ENCODE data around the gene TPD52L1. TPM values are rescaled to one million over a fixed set of nuclear protein-coding genes. Genes with fewer than 3 reads are reported as not detected.
A peak's percentile ranks its signal among the peaks of the same experiment; 100 is the strongest.

Gene TPD52L1
- total and polyA plus RNA-seq, 2 of the 4 experiments (the other 2 are of a cell fraction): 10.2 to 13.5 TPM

GRCh38 chr6:125154118-125154760 is 666 bp downstream of the TPD52L1 start:
- WGBS, 2 experiments (ENCODE audit: extremely low coverage in 2 of 2, insufficient read length in 1 of 2): 8% methylated on average over 20 of the region's 50 CpGs; no CpG with 5 or more reads in 1 of the 2 experiments
- CTCF ChIA-PET: interaction anchor here (0.5 to 1.4 kb wide), 4 partner anchors 15 to 283 kb away, joined by 3 to 4 read pairs (median 3); no protein-coding TSS in a partner anchor

More at GRCh38 chr6:125154118-125154760, 666 bp downstream of the TPD52L1 start:
- Histone ChIP-seq H3K79me1 (ENCODE audit: low read depth in 1 of 2, low read length in 2 of 2) (no peaks in the 10 kb centered on the region), H2AK9ac (replicated peaks; ENCODE audit: low read depth, low read length, poor library complexity) (peak overlapping the region; percentile 57), H3K4me3 (ENCODE audit: insufficient read depth, low read depth, low read length) (peak overlapping the region; percentile 59), H4K20me1 (ENCODE audit: insufficient read depth, low read length) (no peaks in the 10 kb centered on the region), H4K8ac (ENCODE audit: low read depth in 2 of 2, low read length in 2 of 2) (no peak overlapping the region), H2AFZ (replicated peaks; ENCODE audit: low read length, poor library complexity) (peak overlapping the region; percentile 90), H2BK15ac (ENCODE audit: low read depth, low read length) (no peak overlapping the region), H3K9ac (ENCODE audit: low read depth, low read length) (peak overlapping the region; percentile 50), H3K9me3 (ENCODE audit: control insufficient read depth, insufficient read depth, low read length) (no peaks in the 10 kb centered on the region), H3K14ac (replicated peaks; ENCODE audit: low read depth, low read length) (no peak overlapping the region), H3K9me1 (ENCODE audit: insufficient read depth, low read length) (peaks cover 2% of the 10 kb centered on the region), H3K56ac (ENCODE audit: extremely low read depth, insufficient read depth, low read length) (no peak overlapping the region), H2BK20ac (ENCODE audit: low read depth, low read length) (no peak overlapping the region), H4K91ac (ENCODE audit: insufficient read depth, low read depth, low read length) (no peak overlapping the region), H3K23ac (ENCODE audit: low read depth, low read length) (no peak overlapping the region; the same call in 1 of the 2 replicates), H2BK120ac (ENCODE audit: low read depth, low read length) (no peak overlapping the region), H3K4me2 (ENCODE audit: low read depth, low read length) (peak overlapping the region; percentile 94), H3K4ac (ENCODE audit: low read depth, low read length) (no peak overlapping the region), H2BK5ac (ENCODE audit: low read depth, low read length, poor library complexity, severe bottlenecking) (no peak overlapping the region), H4K5ac (ENCODE audit: low read depth, low read length) (peak overlapping the region; percentile 13), H2AK5ac (ENCODE audit: low read depth, low read length) (no peak overlapping the region), H3K27me3 (ENCODE audit: control insufficient read depth, insufficient read depth, low read length) (no peaks in the 10 kb centered on the region), H3K18ac (ENCODE audit: low read depth, low read length) (no peak overlapping the region; the same call in 1 of the 2 replicates), H3K27ac (ENCODE audit: insufficient read depth, low read length) (no peak overlapping the region), H3K36me3 (ENCODE audit: control insufficient read depth, insufficient read depth, low read length) (no peaks in the 10 kb centered on the region), H3K4me1 (ENCODE audit: control insufficient read depth, insufficient read depth, low read length) (peaks cover 3% of the 10 kb centered on the region)
- POLR2A ChIA-PET (ENCODE audit: unreplicated experiment): no interaction called here
- peak; percentile 58 for ATAC-seq (ENCODE audit: low read depth)
- intact Hi-C loops (cut with micrococcal nuclease) (no loop called here), in situ Hi-C loops (cut with MboI; ENCODE audit: low sequenced_read_pairs) (loop anchor here (10.0 to 25.0 kb wide), 2 partner anchors 151 to 608 kb away; partner anchors contain the start of gene HDDC2), dilution Hi-C loops (cut with HindIII; ENCODE audit: low sequenced_read_pairs, unreplicated experiment) (no loop called here)
- no peak for TF ChIP-seq POLR2A (IDR thresholded peaks at IDR 0.05; ENCODE audit: low read depth, low read length)
- no peak for TF ChIP-seq BHLHE40 (IDR thresholded peaks at IDR 0.05; ENCODE audit: low read depth, low read length)
- no peak for TF ChIP-seq USF2 (IDR thresholded peaks at IDR 0.05; ENCODE audit: low read depth, low read length)
- TF ChIP-seq CTCF (conservative IDR thresholded peaks at IDR 0.05; ENCODE audit: low read depth, low read length): no peak
- no peak for TF ChIP-seq MAFK (IDR thresholded peaks at IDR 0.05; ENCODE audit: low read depth, low read length)
- TF ChIP-seq RFX5 (IDR thresholded peaks at IDR 0.05; ENCODE audit: low read depth, low read length): no peak
- no peak for TF ChIP-seq FOS (IDR thresholded peaks at IDR 0.05; ENCODE audit: low read depth, low read length)
- TF ChIP-seq ELK1 (IDR thresholded peaks at IDR 0.05; ENCODE audit: borderline replicate concordance, low read depth, low read length): no peak
- TF ChIP-seq RCOR1 (IDR thresholded peaks at IDR 0.05; ENCODE audit: insufficient replicate concordance, low read length): no peak
- no peak for TF ChIP-seq MXI1 (IDR thresholded peaks at IDR 0.05; ENCODE audit: borderline replicate concordance, low read depth, low read length)
- no TSS peak for BruUV-seq (replicated peaks)
- DNase-seq: no peak

Measured in IMR-90 (cell line).